Karpas-422 (cell line): ENCODE results near the gene TSKU. TPM values are rescaled to one million over a fixed set of nuclear protein-coding genes. Genes with fewer than 3 reads are reported as not detected.
"Not testable (repeated sequence)": the region's sequence is repeated elsewhere in the genome, so short reads cannot be mapped to it uniquely, and the experiment has no call there.

ENCODE experiments used
- DNase-seq: peaks from one replicate; pipeline ENCODE4 v3.0.0-alpha.2; 2015
- H2AFZ ChIP-seq: fragments of 200-600 bp; sonication (generic); 2 replicates; pipeline ENCODE4 v1.6.1; 2014; ENCODE audit warnings: antibody characterized with exemption, low read length, mixed read lengths
- H3K27ac ChIP-seq: fragments of 200-600 bp; sonication (generic); 2 replicates; pipeline ENCODE4 v1.5.1; 2014; ENCODE audit warnings: mild to moderate bottlenecking, low read length, moderate library complexity
- H3K27me3 ChIP-seq: fragments of 200-600 bp; sonication (generic); 2 replicates; pipeline ENCODE4 v1.6.1; 2014; ENCODE audit warnings: low read length, mixed read lengths
- H3K36me3 ChIP-seq: fragments of 200-600 bp; sonication (generic); 2 replicates; pipeline ENCODE4 v1.6.1; 2014; ENCODE audit warnings: low read length, mixed read lengths; ENCODE audit not compliant: insufficient read depth
- H3K4me1 ChIP-seq: fragments of 200-600 bp; sonication (generic); 2 replicates; pipeline ENCODE4 v1.6.1; 2014; ENCODE audit warnings: mild to moderate bottlenecking, low read length, mixed read lengths
- H3K4me2 ChIP-seq: fragments of 200-600 bp; sonication (generic); 2 replicates; pipeline ENCODE4 v1.6.1; 2014; ENCODE audit warnings: low read length, low read depth, mild to moderate bottlenecking; ENCODE audit not compliant: poor library complexity, severe bottlenecking
- H3K4me3 ChIP-seq: fragments of 200-600 bp; sonication (generic); 2 replicates; pipeline ENCODE4 v1.5.1; 2014; ENCODE audit warnings: mild to moderate bottlenecking, antibody characterized with exemption, low read length, mixed read lengths
- H3K79me2 ChIP-seq: fragments of 200-600 bp; sonication (generic); 2 replicates; pipeline ENCODE4 v1.6.1; 2014; ENCODE audit warnings: mild to moderate bottlenecking, low read length, mixed read lengths
- H3K9ac ChIP-seq: fragments of 200-600 bp; sonication (generic); 2 replicates; pipeline ENCODE4 v1.6.0; 2014; ENCODE audit warnings: low read length
- H3K9me2 ChIP-seq: fragments of 200-600 bp; sonication (generic), shearing (Covaris generic); replicated peaks from 2 replicates; pipeline ENCODE4 v1.6.0; 2014; ENCODE audit warnings: mild to moderate bottlenecking, low read length, moderate library complexity; ENCODE audit not compliant: insufficient read depth
- H3K9me3 ChIP-seq: fragments of 300-700, 200-600 bp; sonication (generic); 2 replicates; pipeline ENCODE4 v1.6.1; 2014; ENCODE audit warnings: low read length, mixed read lengths
- H4K20me1 ChIP-seq: fragments of 200-600 bp; sonication (generic); 2 replicates; pipeline ENCODE4 v1.6.1; 2014; ENCODE audit warnings: mild to moderate bottlenecking, antibody characterized with exemption, low read length, low read depth; ENCODE audit not compliant: insufficient read depth
- total RNA-seq: library from RNA; depleted of rRNA; stranded (reverse); fragments of >200 nt; shearing (Covaris generic); gene quantifications from 2 replicates; pipeline ENCODE4 v1.2.3, GENCODE V29; 2014; ENCODE audit warnings: low replicate concordance

TSKU gene
- total RNA-seq, 1 experiment from 2014 or later: not detected

- DNase-seq: no peak
- no peaks in the 10 kb centered on the region; the same call in 1 of the 2 replicates for H3K4me1 ChIP-seq
- no peaks in the 10 kb centered on the region for H3K79me2 ChIP-seq
- H3K36me3 ChIP-seq: no peaks in the 10 kb centered on the region
- no peak overlapping the region for H3K4me2 ChIP-seq
- H4K20me1 ChIP-seq: no peaks in the 10 kb centered on the region
- H3K27ac ChIP-seq: no peak overlapping the region
- no peaks in the 10 kb centered on the region for H3K9me2 ChIP-seq
- H3K4me3 ChIP-seq: no peak overlapping the region
- no peak overlapping the region for H2AFZ ChIP-seq
- no peaks in the 10 kb centered on the region for H3K9me3 ChIP-seq
- H3K27me3 ChIP-seq: no peaks in the 10 kb centered on the region
- no peak overlapping the region for H3K9ac ChIP-seq
Measured at GRCh38 chr11:76808996-76809395, 25.8 kb downstream of the TSKU start.

GRCh38 chr11:76810151-76810853 is 27.1 kb downstream of the TSKU start:
- Histone ChIP-seq H3K79me2 (no peaks in the 10 kb centered on the region), H4K20me1 (no peaks in the 10 kb centered on the region), H3K9me3 (peaks cover 5% of the 10 kb centered on the region; the same call in 1 of the 2 replicates), H3K9ac (no peak overlapping the region), H3K4me1 (no peaks in the 10 kb centered on the region; the same call in 1 of the 2 replicates), H3K36me3 (no peaks in the 10 kb centered on the region), H3K27me3 (no peaks in the 10 kb centered on the region), H3K4me3 (no peak overlapping the region), H3K9me2 (no peaks in the 10 kb centered on the region), H2AFZ (no peak overlapping the region), H3K27ac (no peak overlapping the region), H3K4me2 (no peak overlapping the region)
- peak; percentile 73 for DNase-seq

GRCh38 chr11:76811259-76811658 is 28.1 kb downstream of the TSKU start:
- Histone ChIP-seq H3K4me1 (no peaks in the 10 kb centered on the region; the same call in 1 of the 2 replicates), H3K36me3 (no peaks in the 10 kb centered on the region), H2AFZ (no peak overlapping the region), H3K79me2 (no peaks in the 10 kb centered on the region), H3K9ac (no peak overlapping the region), H3K4me3 (no peak overlapping the region), H3K27ac (no peak overlapping the region), H3K9me3 (peaks cover 5% of the 10 kb centered on the region; the same call in 1 of the 2 replicates), H4K20me1 (no peaks in the 10 kb centered on the region), H3K4me2 (no peak overlapping the region), H3K9me2 (no peaks in the 10 kb centered on the region), H3K27me3 (no peaks in the 10 kb centered on the region)
- DNase-seq: no peak

DNA sequence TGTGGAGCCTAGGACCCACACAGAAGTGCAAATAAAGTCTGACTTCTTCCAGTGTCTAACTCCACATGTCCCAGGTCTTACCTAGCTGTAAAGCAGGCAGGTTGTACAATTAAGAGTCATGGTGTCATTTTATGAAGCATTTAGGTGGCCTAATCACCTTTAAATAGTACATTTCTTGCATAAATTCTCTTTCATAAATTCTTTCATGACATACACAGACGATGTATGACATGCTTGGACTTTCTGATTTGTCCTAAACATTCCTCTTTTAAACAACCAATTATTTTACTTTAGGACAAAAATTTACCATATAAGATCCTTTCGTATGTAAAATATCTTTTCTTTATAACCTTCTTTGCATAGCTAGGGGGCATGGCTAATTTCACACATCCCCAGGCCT is 31.3 kb downstream of the TSKU start:
- Histone ChIP-seq H3K27ac (no peak overlapping the region), H3K36me3 (no peaks in the 10 kb centered on the region), H3K4me1 (no peaks in the 10 kb centered on the region), H2AFZ (no peak overlapping the region), H3K9me3 (peaks cover 5% of the 10 kb centered on the region; the same call in 1 of the 2 replicates), H3K9ac (no peak overlapping the region), H4K20me1 (no peaks in the 10 kb centered on the region), H3K4me3 (no peak overlapping the region), H3K4me2 (no peak overlapping the region), H3K9me2 (no peaks in the 10 kb centered on the region), H3K79me2 (no peaks in the 10 kb centered on the region), H3K27me3 (no peaks in the 10 kb centered on the region)
- DNase-seq: no peak

DNA sequence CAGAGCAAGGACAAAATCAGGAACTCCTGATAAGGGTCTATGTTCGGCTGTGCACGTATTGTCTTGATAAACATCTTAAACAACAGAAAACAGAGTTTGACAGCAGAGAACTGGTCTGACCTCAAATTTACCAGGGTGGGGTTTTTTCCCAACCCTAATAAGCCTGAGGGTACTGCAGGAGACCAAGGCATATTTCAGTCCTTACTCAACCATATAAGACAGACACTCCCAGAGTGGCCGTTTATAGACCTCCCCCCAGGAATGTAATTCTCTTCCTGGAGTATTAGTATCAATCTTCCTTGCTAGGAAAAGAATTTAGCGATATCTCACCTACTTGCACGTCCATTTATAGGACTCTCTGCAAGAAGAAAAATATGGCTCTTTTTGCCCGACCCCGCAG is 32.5 kb downstream of the TSKU start:
- not testable (repeated sequence) for H3K4me2 ChIP-seq, H3K27ac ChIP-seq, H4K20me1 ChIP-seq, DNase-seq, H3K36me3 ChIP-seq, H3K4me3 ChIP-seq, H3K9ac ChIP-seq, H3K79me2 ChIP-seq, H3K4me1 ChIP-seq, H3K9me2 ChIP-seq, H3K9me3 ChIP-seq, H2AFZ ChIP-seq, H3K27me3 ChIP-seq

GRCh38 chr11:76820184-76820566 is 37.0 kb downstream of the TSKU start:
- Histone ChIP-seq H3K4me1 (peaks cover 8% of the 10 kb centered on the region), H3K27me3 (no peaks in the 10 kb centered on the region), H4K20me1 (no peaks in the 10 kb centered on the region), H3K79me2 (no peaks in the 10 kb centered on the region), H2AFZ (no peak overlapping the region), H3K4me2 (no peak overlapping the region), H3K27ac (no peak overlapping the region), H3K9ac (no peak overlapping the region), H3K36me3 (no peaks in the 10 kb centered on the region), H3K4me3 (no peak overlapping the region), H3K9me2 (no peaks in the 10 kb centered on the region), H3K9me3 (no peaks in the 10 kb centered on the region)
- DNase-seq: no peak

GRCh38 chr11:76821396-76821795 is 38.2 kb downstream of the TSKU start:
- not testable (repeated sequence) for H3K4me2 ChIP-seq, H3K9me2 ChIP-seq, H4K20me1 ChIP-seq, H3K27me3 ChIP-seq, H2AFZ ChIP-seq, H3K9me3 ChIP-seq, H3K4me3 ChIP-seq, H3K4me1 ChIP-seq, DNase-seq, H3K36me3 ChIP-seq, H3K79me2 ChIP-seq, H3K27ac ChIP-seq, H3K9ac ChIP-seq

DNA sequence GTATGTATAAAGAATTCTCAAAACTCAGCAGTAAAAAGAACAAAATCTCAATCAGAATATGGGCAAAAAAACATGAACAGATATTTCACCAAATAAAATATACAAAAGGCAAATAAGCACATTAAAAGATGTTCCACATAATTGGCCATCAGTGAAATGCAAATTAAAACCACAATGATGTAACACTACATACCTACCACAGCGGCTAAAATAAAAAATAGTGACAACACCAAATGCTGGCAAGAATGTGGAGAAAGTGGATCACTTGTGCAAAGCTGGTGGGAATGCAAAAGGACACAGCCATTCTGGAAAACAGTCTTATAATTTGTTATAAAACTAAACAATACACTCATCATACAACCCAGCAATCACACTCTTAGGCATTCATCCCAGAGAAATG is 39.2 kb downstream of the TSKU start:
- no peak overlapping the region for H2AFZ ChIP-seq
- H3K36me3 ChIP-seq: no peaks in the 10 kb centered on the region
- no peak overlapping the region for H3K4me2 ChIP-seq
- no peaks in the 10 kb centered on the region for H3K27me3 ChIP-seq
- H3K79me2 ChIP-seq: no peaks in the 10 kb centered on the region
- no peaks in the 10 kb centered on the region for H3K9me2 ChIP-seq
- H3K4me1 ChIP-seq: peaks cover 8% of the 10 kb centered on the region
- H3K9ac ChIP-seq: no peak overlapping the region
- H3K27ac ChIP-seq: no peak overlapping the region
- no peaks in the 10 kb centered on the region for H3K9me3 ChIP-seq
- peak; percentile 55 for DNase-seq
- H3K4me3 ChIP-seq: no peak overlapping the region
- H4K20me1 ChIP-seq: no peaks in the 10 kb centered on the region
